RWPE2 (cell line): ENCODE measurements around the gene CTBP2.

Source experiments
- ATAC-seq: fragments of 200-7000 bp; cut with Tn5 transposase; 3 replicates; pipeline ENCODE4 v1.9.1; 2021; ENCODE audit warnings: low read depth
- DNase-seq: peaks from one replicate; pipeline ENCODE4 v3.0.0-alpha.2; 2020; ENCODE audit warnings: low spot score
- H3K27ac ChIP-seq: fragments of 450-650 bp; 2 replicates; pipeline ENCODE4 v1.5.1; 2017; ENCODE audit warnings: mild to moderate bottlenecking; ENCODE audit not compliant: poor library complexity, severe bottlenecking
- H3K27me3 ChIP-seq: fragments of 250-450 bp; sonication (Bioruptor Pico); 2 replicates; pipeline ENCODE4 v1.5.1; 2021; ENCODE audit warnings: mild to moderate bottlenecking, moderate library complexity; ENCODE audit not compliant: insufficient read depth, poor library complexity, severe bottlenecking
- H3K36me3 ChIP-seq: fragments of 250-450 bp; sonication (Bioruptor Pico); 2 replicates; pipeline ENCODE4 v1.5.1; 2020; ENCODE audit warnings: low read depth, mild to moderate bottlenecking, moderate library complexity
- H3K4me1 ChIP-seq: fragments of 250-450 bp; sonication (Bioruptor Pico); 2 replicates; pipeline ENCODE4 v1.5.1; 2021; ENCODE audit warnings: mild to moderate bottlenecking, moderate library complexity; ENCODE audit not compliant: insufficient read depth, poor library complexity, severe bottlenecking
- H3K4me3 ChIP-seq: fragments of 250-450 bp; sonication (Bioruptor Pico); 2 replicates; pipeline ENCODE4 v1.5.1; 2021; ENCODE audit warnings: mild to moderate bottlenecking, moderate library complexity; ENCODE audit not compliant: severe bottlenecking
- H3K9me3 ChIP-seq: fragments of 250-450 bp; sonication (Bioruptor Pico); 2 replicates; pipeline ENCODE4 v1.5.1; 2021; ENCODE audit warnings: mild to moderate bottlenecking, moderate library complexity; ENCODE audit not compliant: severe bottlenecking
- CTCF ChIP-seq: fragments of 450-650 bp; IDR thresholded peaks from one replicate; pipeline ENCODE4 v1.5.1; 2017; ENCODE audit warnings: mild to moderate bottlenecking, moderate library complexity; ENCODE audit not compliant: poor library complexity, severe bottlenecking

The CTBP2 gene

GRCh38 chr10:125024497-125025234, 135.7 kb downstream of the CTBP2 start:
- peaks cover 10% of the 10 kb centered on the region for H3K4me1 ChIP-seq
- no peak for ATAC-seq
- no peak for TF ChIP-seq CTCF
- H3K27me3 ChIP-seq: no peaks in the 10 kb centered on the region
- no peak for DNase-seq
- H3K9me3 ChIP-seq: no peaks in the 10 kb centered on the region
- no peak overlapping the region for H3K27ac ChIP-seq
- peaks cover 39% of the 10 kb centered on the region for H3K36me3 ChIP-seq
- H3K4me3 ChIP-seq: no peak overlapping the region

- H3K9me3 ChIP-seq: no peaks in the 10 kb centered on the region
- no peaks in the 10 kb centered on the region for H3K27me3 ChIP-seq
- ATAC-seq: no peak
- no peak for TF ChIP-seq CTCF
- no peak overlapping the region for H3K27ac ChIP-seq
- peaks cover 41% of the 10 kb centered on the region for H3K36me3 ChIP-seq
- peaks cover 5% of the 10 kb centered on the region for H3K4me1 ChIP-seq
- no peak for DNase-seq
- H3K4me3 ChIP-seq: no peak overlapping the region
These were observed 136.4 kb downstream of the CTBP2 start for GRCh38 chr10:125023862-125024496.

- Histone ChIP-seq H3K36me3 (peaks cover 44% of the 10 kb centered on the region), H3K4me1 (no peaks in the 10 kb centered on the region), H3K4me3 (no peak overlapping the region), H3K9me3 (no peaks in the 10 kb centered on the region), H3K27me3 (no peaks in the 10 kb centered on the region), H3K27ac (no peak overlapping the region)
- TF ChIP-seq CTCF: no peak
- DNase-seq: no peak
- ATAC-seq: no peak
These were observed 137.1 kb downstream of the CTBP2 start for GRCh38 chr10:125023255-125023654.

- no peak for TF ChIP-seq CTCF
These were observed 137.7 kb downstream of the CTBP2 start for GRCh38 chr10:125022671-125023070.

More at GRCh38 chr10:125022671-125023070, 137.7 kb downstream of the CTBP2 start:
- H3K4me1 ChIP-seq: no peaks in the 10 kb centered on the region
- H3K27ac ChIP-seq: no peak overlapping the region
- H3K4me3 ChIP-seq: no peak overlapping the region
- no peaks in the 10 kb centered on the region for H3K27me3 ChIP-seq
- H3K9me3 ChIP-seq: no peaks in the 10 kb centered on the region
- DNase-seq (no peak), ATAC-seq (no peak)
- H3K36me3 ChIP-seq: peaks cover 38% of the 10 kb centered on the region
